Measurements from ENCODE around the gene TMEM198. TPM values are rescaled to one million over a fixed set of nuclear protein-coding genes. Genes with fewer than 3 reads are reported as not detected.

TMEM198 gene
- total RNA-seq, 1 donor from 2014 or later: 6.1 TPM

DNA sequence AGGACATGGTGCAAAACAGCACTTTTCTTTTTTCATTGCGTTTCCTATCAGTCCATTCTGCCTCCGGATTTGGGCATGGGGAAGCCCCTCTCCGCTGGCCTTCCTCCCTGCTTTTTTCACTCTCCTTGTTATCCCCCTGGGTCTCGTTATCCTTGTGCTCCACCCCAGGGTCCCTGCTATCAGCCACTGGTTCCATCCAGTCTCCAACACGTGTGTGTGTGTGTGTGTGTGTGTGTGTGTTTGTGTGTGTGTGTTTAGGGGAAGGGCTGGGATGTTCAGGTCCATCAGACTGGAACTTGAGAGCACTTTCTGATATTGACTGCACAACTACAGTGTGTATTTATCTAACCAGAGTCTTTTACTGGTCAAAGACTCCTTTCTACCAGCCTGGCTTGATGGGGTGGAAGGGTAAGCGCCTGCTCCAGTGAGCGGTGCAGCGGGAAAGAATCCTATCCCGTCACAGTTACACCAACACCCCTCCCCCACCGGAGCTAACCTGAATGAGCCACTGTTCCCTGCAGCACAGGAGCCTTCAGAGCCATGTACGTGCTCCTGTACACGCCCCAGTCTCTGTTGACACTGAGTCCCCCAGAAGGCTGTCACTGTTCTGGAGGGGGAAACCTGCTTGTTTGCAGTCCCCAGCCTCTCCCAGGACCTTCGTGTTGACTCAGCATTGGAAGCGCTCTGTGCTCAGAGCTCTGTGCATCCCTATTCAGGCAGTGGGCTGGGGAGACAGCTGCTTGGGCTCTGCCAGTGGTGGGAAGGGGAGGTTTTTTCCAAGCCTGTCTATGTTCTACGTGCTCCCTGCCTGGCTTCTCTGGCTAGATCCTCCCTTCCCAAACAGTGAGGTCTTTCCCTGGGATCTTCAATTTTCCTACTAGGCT, 32.9 kb downstream of the TMEM198 start:
- DNase-seq (ENCODE audit: low spot score): no peak
- Mint-ChIP-seq H3K9me3 (ENCODE audit: low read depth) (no peaks in the 10 kb centered on the region), H3K4me3 (ENCODE audit: unreplicated experiment) (no peak overlapping the region), H3K27me3 (ENCODE audit: low read depth) (no peaks in the 10 kb centered on the region), H3K4me1 (ENCODE audit: low read depth) (peaks cover 19% of the 10 kb centered on the region), H3K27ac (ENCODE audit: unreplicated experiment) (no peak overlapping the region), H3K36me3 (ENCODE audit: low read depth) (no peaks in the 10 kb centered on the region)
- TF ChIP-seq, protein P1, sequence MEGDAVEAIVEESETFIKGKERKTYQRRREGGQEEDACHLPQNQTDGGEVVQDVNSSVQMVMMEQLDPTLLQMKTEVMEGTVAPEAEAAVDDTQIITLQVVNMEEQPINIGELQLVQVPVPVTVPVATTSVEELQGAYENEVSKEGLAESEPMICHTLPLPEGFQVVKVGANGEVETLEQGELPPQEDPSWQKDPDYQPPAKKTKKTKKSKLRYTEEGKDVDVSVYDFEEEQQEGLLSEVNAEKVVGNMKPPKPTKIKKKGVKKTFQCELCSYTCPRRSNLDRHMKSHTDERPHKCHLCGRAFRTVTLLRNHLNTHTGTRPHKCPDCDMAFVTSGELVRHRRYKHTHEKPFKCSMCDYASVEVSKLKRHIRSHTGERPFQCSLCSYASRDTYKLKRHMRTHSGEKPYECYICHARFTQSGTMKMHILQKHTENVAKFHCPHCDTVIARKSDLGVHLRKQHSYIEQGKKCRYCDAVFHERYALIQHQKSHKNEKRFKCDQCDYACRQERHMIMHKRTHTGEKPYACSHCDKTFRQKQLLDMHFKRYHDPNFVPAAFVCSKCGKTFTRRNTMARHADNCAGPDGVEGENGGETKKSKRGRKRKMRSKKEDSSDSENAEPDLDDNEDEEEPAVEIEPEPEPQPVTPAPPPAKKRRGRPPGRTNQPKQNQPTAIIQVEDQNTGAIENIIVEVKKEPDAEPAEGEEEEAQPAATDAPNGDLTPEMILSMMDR (IDR thresholded peaks at IDR 0.05): no peak

- H3K27ac Mint-ChIP-seq (ENCODE audit: unreplicated experiment): peak overlapping the region; percentile 63
- H3K4me1 Mint-ChIP-seq (ENCODE audit: low read depth): peaks cover 16% of the 10 kb centered on the region
- H3K4me3 Mint-ChIP-seq (ENCODE audit: unreplicated experiment): no peak overlapping the region
- H3K27me3 Mint-ChIP-seq (ENCODE audit: low read depth): no peaks in the 10 kb centered on the region
- no peaks in the 10 kb centered on the region for H3K36me3 Mint-ChIP-seq (ENCODE audit: low read depth)
- no peaks in the 10 kb centered on the region for H3K9me3 Mint-ChIP-seq (ENCODE audit: low read depth)
- DNase-seq (ENCODE audit: low spot score): no peak
- TF ChIP-seq, protein P1 (IDR thresholded peaks at IDR 0.05): no peak
These were observed 35.2 kb downstream of the TMEM198 start for GRCh38 chr2:219578811-219579613.

- H3K27me3 Mint-ChIP-seq (ENCODE audit: low read depth): no peaks in the 10 kb centered on the region
- H3K27ac Mint-ChIP-seq (ENCODE audit: unreplicated experiment): no peak overlapping the region
- H3K4me3 Mint-ChIP-seq (ENCODE audit: unreplicated experiment): no peak overlapping the region
- no peaks in the 10 kb centered on the region for H3K9me3 Mint-ChIP-seq (ENCODE audit: low read depth)
- no peak for DNase-seq (ENCODE audit: low spot score)
- H3K4me1 Mint-ChIP-seq (ENCODE audit: low read depth): peaks cover 16% of the 10 kb centered on the region
- TF ChIP-seq, protein P1 (IDR thresholded peaks at IDR 0.05): no peak
- no peaks in the 10 kb centered on the region for H3K36me3 Mint-ChIP-seq (ENCODE audit: low read depth)
These were observed 37.5 kb downstream of the TMEM198 start for GRCh38 chr2:219581346-219581745.

DNA sequence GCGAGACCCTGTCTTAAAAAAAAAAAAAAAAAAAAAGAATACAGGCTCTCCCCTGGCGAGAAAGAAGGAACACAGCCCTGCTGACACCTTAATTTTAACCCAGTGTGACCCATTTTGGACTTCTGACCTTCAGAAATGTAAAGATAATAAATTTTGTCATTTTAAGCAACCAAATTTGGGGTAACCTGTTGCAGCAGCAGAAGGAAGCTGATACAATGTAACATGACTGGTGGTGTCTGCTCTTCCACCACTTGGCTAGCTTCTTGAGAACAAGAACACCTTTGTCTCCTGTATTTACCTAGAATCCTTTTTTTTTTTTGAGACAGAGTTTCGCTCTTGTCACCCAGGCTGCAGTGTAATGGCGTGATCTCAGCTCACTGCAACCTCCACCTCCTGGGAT, 47.3 kb downstream of the TMEM198 start:
- Mint-ChIP-seq H3K27me3 (ENCODE audit: low read depth) (no peaks in the 10 kb centered on the region), H3K27ac (ENCODE audit: unreplicated experiment) (no peak overlapping the region), H3K4me3 (ENCODE audit: unreplicated experiment) (no peak overlapping the region), H3K9me3 (ENCODE audit: low read depth) (no peaks in the 10 kb centered on the region), H3K36me3 (ENCODE audit: low read depth) (no peaks in the 10 kb centered on the region), H3K4me1 (ENCODE audit: low read depth) (peaks cover 17% of the 10 kb centered on the region)
- DNase-seq (ENCODE audit: low spot score): no peak
- TF ChIP-seq, protein P1 (IDR thresholded peaks at IDR 0.05): no peak

DNA sequence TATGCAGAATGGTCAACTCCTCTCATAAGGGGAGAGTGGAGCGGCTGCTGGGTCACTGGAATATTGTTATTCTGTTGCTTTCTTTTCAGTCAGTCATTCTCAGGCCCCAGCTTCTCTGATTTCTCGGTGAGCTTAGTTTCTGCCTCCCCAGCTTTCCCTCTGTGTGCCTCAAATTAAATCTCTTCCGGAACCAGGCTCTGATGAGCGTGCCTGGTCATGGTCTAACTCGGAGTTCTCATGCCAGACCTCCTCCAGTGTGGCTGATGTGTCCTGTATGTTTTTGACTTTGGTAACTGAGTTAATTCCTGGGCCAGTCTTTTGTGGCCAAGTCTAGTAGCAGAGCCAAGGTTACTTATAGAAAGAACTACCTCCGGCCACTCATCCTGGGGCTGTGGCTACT, 48.9 kb downstream of the TMEM198 start:
- H3K36me3 Mint-ChIP-seq (ENCODE audit: low read depth): no peaks in the 10 kb centered on the region
- H3K9me3 Mint-ChIP-seq (ENCODE audit: low read depth): no peaks in the 10 kb centered on the region
- TF ChIP-seq, protein P1 (IDR thresholded peaks at IDR 0.05): no peak
- peaks cover 28% of the 10 kb centered on the region for H3K4me1 Mint-ChIP-seq (ENCODE audit: low read depth)
- H3K27me3 Mint-ChIP-seq (ENCODE audit: low read depth): no peaks in the 10 kb centered on the region
- no peak for DNase-seq (ENCODE audit: low spot score)
- H3K27ac Mint-ChIP-seq (ENCODE audit: unreplicated experiment): no peak overlapping the region
- no peak overlapping the region for H3K4me3 Mint-ChIP-seq (ENCODE audit: unreplicated experiment)
